GM19099 (cell line): Measurements from ENCODE around the gene IGSF21.

Experiments
- POLR2A ChIP-seq: IDR thresholded peaks from 3 replicates; pipeline ENCODE4 v1.6.1; 2011; ENCODE audit warnings: low read depth; ENCODE audit not compliant: insufficient read length; ENCODE audit errors: extremely low read depth

Gene IGSF21

GRCh38 chr1:18304151-18304869 lies 196.7 kb downstream of the IGSF21 start:
- TF ChIP-seq POLR2A: no peak

- no peak for TF ChIP-seq POLR2A
These were observed 197.7 kb downstream of the IGSF21 start for GRCh38 chr1:18305182-18305795.

GRCh38 chr1:18307329-18307898 lies 199.8 kb downstream of the IGSF21 start:
- no peak for TF ChIP-seq POLR2A

GRCh38 chr1:18309552-18310155 lies 202.1 kb downstream of the IGSF21 start:
- no peak for TF ChIP-seq POLR2A

- TF ChIP-seq POLR2A: no peak
These were observed 205.4 kb downstream of the IGSF21 start for GRCh38 chr1:18312961-18313360.

GRCh38 chr1:18313523-18313922 lies 205.9 kb downstream of the IGSF21 start:
- no peak for TF ChIP-seq POLR2A

- no peak for TF ChIP-seq POLR2A
These were observed 206.8 kb downstream of the IGSF21 start for GRCh38 chr1:18314399-18314798.

- TF ChIP-seq POLR2A: no peak
These were observed 207.9 kb downstream of the IGSF21 start for GRCh38 chr1:18315449-18315848.

GRCh38 chr1:18316764-18317163 lies 209.2 kb downstream of the IGSF21 start:
- no peak for TF ChIP-seq POLR2A

- TF ChIP-seq POLR2A: no peak
These were observed 211.5 kb downstream of the IGSF21 start for GRCh38 chr1:18319099-18319498.

- TF ChIP-seq POLR2A: no peak
These were observed 212.5 kb downstream of the IGSF21 start for GRCh38 chr1:18320051-18320450.

GRCh38 chr1:18322368-18323032 lies 214.9 kb downstream of the IGSF21 start:
- TF ChIP-seq POLR2A: no peak

- no peak for TF ChIP-seq POLR2A
These were observed 215.7 kb downstream of the IGSF21 start for GRCh38 chr1:18323259-18323658.

- TF ChIP-seq POLR2A: no peak
These were observed 216.6 kb downstream of the IGSF21 start for GRCh38 chr1:18324246-18324645.

- no peak for TF ChIP-seq POLR2A
These were observed 217.5 kb downstream of the IGSF21 start for GRCh38 chr1:18325136-18325535.
